ES-I3 (cell line): Measurements from ENCODE around the gene ULK3.

ENCODE experiments used
- H3K36me3 ChIP-seq: 2 replicates; pipeline ENCODE4 v1.6.1; 2013; ENCODE audit warnings: mild to moderate bottlenecking, low read length, control low read depth, moderate library complexity; ENCODE audit not compliant: insufficient read depth
- H3K4me1 ChIP-seq: 2 replicates; pipeline ENCODE4 v1.6.1; 2013; ENCODE audit warnings: mild to moderate bottlenecking, control low read depth, low read length; ENCODE audit not compliant: insufficient read depth
- H3K9ac ChIP-seq: 2 replicates; pipeline ENCODE4 v1.6.1; 2013; ENCODE audit warnings: low read depth, mild to moderate bottlenecking, low read length, moderate library complexity
- H3K9me3 ChIP-seq: 2 replicates; pipeline ENCODE4 v1.6.1; 2013; ENCODE audit warnings: mild to moderate bottlenecking, low read length, moderate library complexity; ENCODE audit not compliant: control insufficient read depth, insufficient read depth

ULK3 gene

GRCh38 chr15:74788683-74789151 is 54.2 kb downstream of the ULK3 start:
- Histone ChIP-seq H3K9me3 (no peaks in the 10 kb centered on the region), H3K36me3 (no peaks in the 10 kb centered on the region), H3K9ac (no peak overlapping the region), H3K4me1 (peaks cover 33% of the 10 kb centered on the region)

- H3K9me3 ChIP-seq: no peaks in the 10 kb centered on the region
- H3K36me3 ChIP-seq: no peaks in the 10 kb centered on the region
- no peak overlapping the region for H3K9ac ChIP-seq
- H3K4me1 ChIP-seq: peaks cover 31% of the 10 kb centered on the region
Measured at GRCh38 chr15:74788042-74788682, 54.8 kb downstream of the ULK3 start.

GRCh38 chr15:74787251-74788041 is 55.5 kb downstream of the ULK3 start:
- peaks cover 26% of the 10 kb centered on the region for H3K4me1 ChIP-seq

GRCh38 chr15:74786551-74787165 is 56.3 kb downstream of the ULK3 start:
- Histone ChIP-seq H3K9me3 (no peaks in the 10 kb centered on the region), H3K9ac (no peak overlapping the region), H3K36me3 (no peaks in the 10 kb centered on the region), H3K4me1 (peaks cover 26% of the 10 kb centered on the region)

More at GRCh38 chr15:74787251-74788041, 55.5 kb downstream of the ULK3 start:
- no peak overlapping the region for H3K9ac ChIP-seq
- no peaks in the 10 kb centered on the region for H3K9me3 ChIP-seq
- H3K36me3 ChIP-seq: no peaks in the 10 kb centered on the region
